Putamen (tissue), 1 donor: Measurements from ENCODE around the gene FAHD1.
"Not testable (repeated sequence)": the region's sequence is repeated elsewhere in the genome, so short reads cannot be mapped to it uniquely, and the experiment has no call there.

Source experiments
- DNase-seq: peaks from one replicate; pipeline ENCODE4 v3.0.0-alpha.2; 2016; ENCODE audit warnings: low spot score

The FAHD1 gene

GRCh38 chr16:1789643-1790045 lies 37.4 kb upstream of the FAHD1 start:
- DNase-seq: no peak

DNA sequence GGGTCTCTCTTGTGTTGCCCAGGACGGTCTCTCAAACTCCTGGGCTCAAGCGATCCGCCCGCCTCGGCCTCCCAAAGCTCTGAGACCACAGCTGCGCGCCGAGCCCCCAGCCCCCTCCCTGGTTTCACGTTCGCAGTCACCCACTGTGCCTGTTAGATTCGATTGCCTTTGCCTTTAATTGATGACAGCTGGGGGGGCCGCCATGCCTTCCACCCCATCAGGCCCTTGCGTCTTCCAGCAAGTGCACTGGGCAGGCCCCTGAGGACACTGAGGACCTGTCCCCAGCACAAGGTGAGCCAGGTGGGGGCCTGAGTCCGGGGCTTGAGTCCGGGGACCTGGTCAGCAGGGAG lies 36.8 kb upstream of the FAHD1 start:
- DNase-seq: no peak

GRCh38 chr16:1790611-1791255 lies 36.3 kb upstream of the FAHD1 start:
- DNase-seq: no peak

GRCh38 chr16:1791256-1791942 lies 35.6 kb upstream of the FAHD1 start:
- no peak for DNase-seq

GRCh38 chr16:1791943-1792812 lies 34.8 kb upstream of the FAHD1 start:
- no peak for DNase-seq

- DNase-seq: no peak
Measured at GRCh38 chr16:1792836-1793577, 34.0 kb upstream of the FAHD1 start.

DNA sequence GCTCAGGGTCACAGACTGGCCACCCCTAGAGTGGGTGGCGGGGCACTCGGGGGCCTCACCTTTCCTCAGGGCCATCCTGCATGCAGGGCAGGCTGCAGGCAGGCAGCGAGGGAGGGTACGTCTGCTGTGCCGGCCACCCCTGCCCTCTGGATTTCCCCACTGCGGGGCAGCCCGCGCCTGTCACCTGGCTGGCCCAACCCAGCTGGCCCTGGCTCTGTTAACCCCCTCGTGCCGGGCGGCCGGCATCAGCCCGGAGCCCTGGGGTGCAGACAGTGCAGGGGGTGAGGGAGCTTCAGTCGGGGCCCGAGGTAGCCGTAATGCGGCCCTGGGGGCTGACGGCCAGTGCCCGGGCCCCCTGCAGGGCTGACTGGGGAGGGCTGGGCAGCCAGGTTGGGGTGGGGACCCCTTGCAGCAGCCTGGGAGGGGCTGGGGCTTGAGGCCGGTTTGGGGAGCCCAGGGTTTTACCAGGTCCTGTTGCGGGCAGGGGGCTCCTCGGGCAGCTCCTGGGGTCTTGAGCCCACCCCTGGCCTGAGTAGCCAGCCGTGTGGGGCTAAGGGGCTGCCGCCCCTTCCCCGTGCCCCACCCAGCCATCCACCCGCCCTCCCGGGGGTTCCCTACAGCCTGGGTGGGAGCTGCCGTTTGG lies 33.3 kb upstream of the FAHD1 start, which contains the start of gene IGFALS:
IGFALS (minus strand) TSS at position 128 of the 643 bp plus-strand sequence; CDS start at position 75, 53 bp downstream.
- DNase-seq: no peak

- DNase-seq: no peak
Measured at GRCh38 chr16:1794221-1794871, 32.7 kb upstream of the FAHD1 start.

DNA sequence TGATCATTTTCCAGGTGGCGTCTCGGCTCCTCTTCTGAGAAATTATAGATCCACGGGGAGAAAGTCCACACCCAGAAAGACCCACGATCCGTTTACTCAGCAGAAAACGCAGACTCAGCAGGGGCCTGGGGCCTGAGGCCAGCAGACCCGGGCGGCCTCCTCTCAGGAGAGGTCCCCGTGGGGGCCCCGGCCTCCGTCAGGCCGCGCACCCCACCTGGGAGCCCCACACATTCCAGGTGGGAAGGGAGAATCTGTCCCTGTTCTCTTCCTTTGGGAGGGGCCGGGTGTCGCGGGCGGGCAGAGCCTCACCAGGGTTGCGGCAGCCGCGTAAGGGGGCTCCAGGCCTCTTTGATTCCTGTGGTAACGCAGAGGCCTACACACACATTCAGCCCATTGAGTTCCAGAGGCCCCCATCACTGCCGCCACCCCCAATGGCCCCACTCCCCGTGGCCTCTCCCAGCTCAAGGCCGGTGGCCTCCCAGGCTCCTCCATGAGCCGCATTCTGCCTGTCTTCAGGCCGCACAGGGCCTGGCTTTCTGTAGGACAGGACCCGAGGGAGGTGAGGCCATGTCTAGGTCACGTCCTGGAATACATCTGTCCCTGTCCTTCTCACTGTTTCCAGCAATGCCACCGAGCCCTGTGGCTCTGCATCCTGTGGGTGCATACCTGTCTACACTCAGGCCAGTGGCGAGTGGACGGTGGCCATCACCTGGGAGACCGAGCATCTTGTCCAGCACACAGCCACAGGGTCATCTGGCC lies 31.9 kb upstream of the FAHD1 start:
- no peak for DNase-seq

GRCh38 chr16:1799263-1799662 lies 27.7 kb upstream of the FAHD1 start:
- not testable (repeated sequence) for DNase-seq

- DNase-seq: no peak
Measured at GRCh38 chr16:1800701-1801100, 26.3 kb upstream of the FAHD1 start.

DNA sequence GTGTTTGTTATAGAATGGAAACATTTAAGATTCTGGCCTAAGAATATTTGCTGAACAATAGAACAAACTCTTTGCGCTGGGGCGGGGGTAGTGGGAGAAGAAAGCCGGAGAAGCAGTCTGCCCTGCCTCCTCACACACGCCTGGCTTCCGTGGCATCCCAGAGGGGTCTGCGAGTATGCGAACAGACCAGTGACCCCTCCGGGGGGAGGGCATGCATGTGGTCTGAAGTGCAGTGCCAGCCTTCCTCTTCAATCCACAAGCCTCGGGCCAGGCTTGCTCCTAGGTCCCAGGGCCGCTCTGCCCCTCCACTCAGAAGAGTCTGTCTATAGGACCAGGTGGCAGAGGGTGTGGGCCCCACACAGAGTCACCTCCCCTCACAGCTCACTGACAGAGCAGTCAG lies 19.4 kb upstream of the FAHD1 start:
- no peak for DNase-seq

DNA sequence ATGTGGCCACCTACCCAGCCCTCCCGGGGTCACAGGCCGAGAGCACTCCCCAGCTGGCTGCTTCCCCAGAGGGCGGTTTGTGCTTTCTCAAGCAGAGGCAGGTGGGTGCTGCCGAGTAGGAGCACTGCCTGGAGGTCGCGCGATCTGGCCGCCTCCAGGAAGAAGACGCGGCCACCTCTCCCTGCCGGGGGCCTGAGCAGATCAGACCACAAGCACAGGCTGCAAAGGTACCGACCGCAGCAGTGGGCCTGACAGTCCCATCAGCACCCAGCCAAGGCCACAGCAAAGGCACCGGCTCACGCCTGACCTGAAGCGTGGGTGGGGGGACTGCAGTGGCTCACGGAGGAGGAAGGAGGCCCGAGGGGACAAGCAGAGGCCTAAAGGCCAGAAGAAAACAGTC lies 18.3 kb upstream of the FAHD1 start:
- DNase-seq: no peak

- DNase-seq: no peak
Measured at GRCh38 chr16:1809281-1809801, 17.7 kb upstream of the FAHD1 start.

DNA sequence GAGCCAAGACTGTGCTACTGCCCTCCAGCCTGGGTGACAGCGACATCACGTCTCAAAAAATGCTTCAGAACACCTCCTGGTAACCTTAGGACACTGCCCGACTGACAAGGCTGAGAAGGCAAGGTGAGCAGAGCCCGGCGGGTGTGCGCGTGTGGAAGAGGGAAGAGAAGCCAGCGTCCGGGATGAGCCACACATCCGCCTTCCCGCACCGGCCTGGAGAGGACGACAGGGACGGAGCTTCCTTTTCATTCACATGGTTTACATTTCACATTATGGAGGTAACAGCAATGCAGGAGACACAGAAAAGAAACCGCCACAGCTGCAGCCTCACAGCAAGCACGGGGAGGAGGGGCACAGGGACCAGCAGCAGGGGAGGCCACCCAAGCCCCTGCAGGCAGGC lies 16.9 kb upstream of the FAHD1 start:
- DNase-seq: no peak

DNA sequence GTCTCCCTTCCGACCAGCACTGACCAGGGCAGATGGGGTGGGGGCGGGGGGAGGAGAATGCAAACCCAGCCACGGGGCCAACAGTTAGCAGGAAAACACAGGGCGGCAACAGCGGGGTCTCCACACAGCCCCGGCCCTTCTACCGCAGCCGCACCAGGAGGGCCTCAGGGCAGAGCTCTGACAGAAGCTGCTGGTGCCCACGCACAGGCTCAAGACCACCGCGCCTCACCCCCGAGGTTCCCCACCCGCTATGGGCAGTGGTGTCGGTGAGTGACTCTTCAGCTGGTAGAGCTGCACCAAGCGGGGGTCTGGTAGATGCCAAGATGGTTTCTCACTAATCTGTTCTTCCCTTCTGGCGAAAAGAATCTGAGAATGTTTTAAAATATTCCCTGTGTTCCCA lies 16.5 kb upstream of the FAHD1 start:
- no peak for DNase-seq

DNA sequence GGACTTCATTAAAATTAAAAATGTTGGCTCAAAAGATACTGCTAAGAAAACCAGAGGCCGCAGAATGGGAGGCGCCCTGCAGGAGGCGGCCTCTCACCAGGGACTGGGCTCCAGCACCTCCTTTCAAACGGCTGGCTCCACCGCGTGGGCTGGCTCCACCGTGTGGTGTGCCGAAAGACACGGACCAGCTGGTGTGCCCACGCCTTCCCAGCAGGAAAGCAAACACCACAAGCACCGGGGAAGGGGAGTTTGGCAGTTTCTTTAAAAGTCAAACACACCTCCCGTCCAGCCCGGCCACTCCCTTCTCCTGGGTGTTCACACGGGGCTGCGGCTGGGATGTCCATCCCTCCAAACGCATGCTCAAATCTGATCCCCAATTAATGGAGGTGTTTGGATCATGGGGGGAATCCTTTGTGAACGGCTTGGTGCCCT lies 14.3 kb upstream of the FAHD1 start:
- no peak for DNase-seq

- no peak for DNase-seq
Measured at GRCh38 chr16:1815461-1815860, 11.5 kb upstream of the FAHD1 start.

DNA sequence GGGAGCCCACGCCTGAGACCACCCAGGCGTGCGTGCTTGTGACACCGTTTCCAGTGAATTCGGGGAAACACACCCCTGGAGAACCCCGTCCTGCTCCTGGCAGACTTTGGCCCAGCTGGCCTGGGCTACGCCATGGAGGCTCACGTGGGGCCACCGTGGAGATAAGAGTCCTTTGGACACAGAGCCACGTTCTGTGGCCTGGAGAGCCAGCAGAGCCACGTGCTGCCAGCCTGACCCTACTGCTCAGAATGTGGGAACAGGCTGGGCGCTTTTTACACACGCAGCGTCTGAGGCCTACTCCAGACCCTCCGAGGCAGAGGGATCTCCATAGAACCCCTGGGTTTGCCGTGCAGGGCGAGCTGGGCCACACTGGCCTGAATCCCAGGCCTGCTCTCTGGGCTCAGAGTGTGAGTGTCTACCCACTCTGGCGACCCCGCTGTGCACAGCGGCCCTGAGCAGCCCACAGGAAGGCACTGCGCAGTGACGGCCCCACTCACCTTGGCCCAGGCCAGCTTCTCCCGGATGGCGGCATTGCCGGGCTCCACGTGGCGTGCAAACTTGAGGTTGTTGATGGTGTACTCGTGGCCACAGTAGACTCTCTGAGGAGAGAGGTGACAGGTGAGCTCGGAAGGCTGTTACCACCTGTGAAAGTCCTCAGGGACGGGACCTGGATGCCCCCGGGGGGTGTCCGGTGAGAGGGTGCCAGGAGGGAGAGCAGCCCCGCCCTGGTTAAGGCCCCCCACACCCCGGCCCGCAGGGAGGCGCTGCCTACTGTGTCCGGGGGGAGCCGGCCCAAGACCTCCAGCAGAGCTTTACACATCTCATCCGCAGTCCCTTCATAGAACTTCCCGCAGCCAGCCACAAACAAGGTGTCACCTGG lies 10.4 kb upstream of the FAHD1 start:
- no peak for DNase-seq
